HCT116 (cell line): Measurements from ENCODE around the gene COX10.

Source experiments
- EZH2phosphoT487 ChIP-seq: fragments of 200-600 bp; IDR thresholded peaks from 2 replicates; pipeline ENCODE4 v1.6.1; 2018; ENCODE audit warnings: antibody characterized with exemption, borderline replicate concordance
- POLR2A ChIP-seq: IDR thresholded peaks from 2 replicates; pipeline ENCODE4 v1.7.0; 2011; ENCODE audit warnings: borderline replicate concordance; ENCODE audit not compliant: insufficient read depth, insufficient read length; ENCODE audit errors: extremely low read depth
- POLR2AphosphoS5 ChIP-seq: IDR thresholded peaks from 2 replicates; pipeline ENCODE4 v1.6.1; 2011; ENCODE audit warnings: mild to moderate bottlenecking, low read depth, low read length, moderate library complexity
- RAD21 ChIP-seq: IDR thresholded peaks from 2 replicates; pipeline ENCODE4 v1.6.1; 2012; ENCODE audit warnings: low read depth, mild to moderate bottlenecking
- REST ChIP-seq: IDR thresholded peaks from 2 replicates; pipeline ENCODE4 v1.6.1; 2012; ENCODE audit warnings: low read depth
- SRF ChIP-seq: IDR thresholded peaks from 2 replicates; pipeline ENCODE4 v1.6.1; 2012; ENCODE audit warnings: low read depth
- TF ChIP-seq, protein P1 (sequence below), 3 experiments: fragments of 200-600 bp in 1 of 3; sonication (generic) in 1 of 3; IDR thresholded peaks in 2 of 3; conservative IDR thresholded peaks in 1 of 3; 2 replicates each; pipeline ENCODE4 v1.5.1; 2012 to 2017; ENCODE audit warnings: low read depth in 2 of 3, low read length in 2 of 3, antibody characterized with exemption in 1 of 3, borderline replicate concordance in 1 of 3, control low read depth in 1 of 3, mild to moderate bottlenecking in 1 of 3, mixed read lengths in 1 of 3, mixed run types in 1 of 3, moderate library complexity in 1 of 3; ENCODE audit not compliant: insufficient read depth in 1 of 3
- TF ChIP-seq, protein P2 (sequence below): IDR thresholded peaks from 2 replicates; pipeline ENCODE4 v1.6.1; 2012

DNA sequence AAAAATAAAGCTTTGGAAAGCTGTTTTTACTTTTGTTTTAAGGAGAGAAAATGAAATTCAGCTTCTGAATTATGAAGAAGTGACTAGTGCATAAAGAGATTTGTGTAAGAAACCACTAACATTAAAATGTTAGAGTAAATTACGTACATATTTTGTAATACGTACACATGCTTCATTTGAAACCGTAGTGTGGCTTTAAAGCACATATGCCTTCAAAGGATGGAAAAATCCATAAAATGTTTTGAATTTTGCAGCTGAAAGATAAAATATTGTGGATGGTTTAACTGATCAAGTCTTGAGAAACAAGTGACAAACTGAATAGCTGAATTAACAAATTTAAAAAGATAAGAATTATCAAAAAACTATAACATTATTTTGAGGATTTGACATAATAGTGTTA lies 35.4 kb downstream of the COX10 start:
- TF ChIP-seq, protein P1, sequence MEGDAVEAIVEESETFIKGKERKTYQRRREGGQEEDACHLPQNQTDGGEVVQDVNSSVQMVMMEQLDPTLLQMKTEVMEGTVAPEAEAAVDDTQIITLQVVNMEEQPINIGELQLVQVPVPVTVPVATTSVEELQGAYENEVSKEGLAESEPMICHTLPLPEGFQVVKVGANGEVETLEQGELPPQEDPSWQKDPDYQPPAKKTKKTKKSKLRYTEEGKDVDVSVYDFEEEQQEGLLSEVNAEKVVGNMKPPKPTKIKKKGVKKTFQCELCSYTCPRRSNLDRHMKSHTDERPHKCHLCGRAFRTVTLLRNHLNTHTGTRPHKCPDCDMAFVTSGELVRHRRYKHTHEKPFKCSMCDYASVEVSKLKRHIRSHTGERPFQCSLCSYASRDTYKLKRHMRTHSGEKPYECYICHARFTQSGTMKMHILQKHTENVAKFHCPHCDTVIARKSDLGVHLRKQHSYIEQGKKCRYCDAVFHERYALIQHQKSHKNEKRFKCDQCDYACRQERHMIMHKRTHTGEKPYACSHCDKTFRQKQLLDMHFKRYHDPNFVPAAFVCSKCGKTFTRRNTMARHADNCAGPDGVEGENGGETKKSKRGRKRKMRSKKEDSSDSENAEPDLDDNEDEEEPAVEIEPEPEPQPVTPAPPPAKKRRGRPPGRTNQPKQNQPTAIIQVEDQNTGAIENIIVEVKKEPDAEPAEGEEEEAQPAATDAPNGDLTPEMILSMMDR (IDR thresholded peaks at IDR 0.05 in 2 of 3, conservative IDR thresholded peaks at IDR 0.05 in 1 of 3; ENCODE audit: borderline replicate concordance in 1 of 3, insufficient read depth in 1 of 3, low read depth in 2 of 3, low read length in 2 of 3): no peak
- TF ChIP-seq POLR2A (no peak), POLR2AphosphoS5 (no peak), RAD21 (no peak), REST (no peak), SRF (no peak), EZH2phosphoT487 (no peak)
- TF ChIP-seq, protein P2, sequence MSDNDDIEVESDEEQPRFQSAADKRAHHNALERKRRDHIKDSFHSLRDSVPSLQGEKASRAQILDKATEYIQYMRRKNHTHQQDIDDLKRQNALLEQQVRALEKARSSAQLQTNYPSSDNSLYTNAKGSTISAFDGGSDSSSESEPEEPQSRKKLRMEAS: no peak
